HL-60 (cell line): ENCODE data around the gene KRT12.

Experiments used
- DNase-seq, 2 experiments: peaks; one replicate each; pipeline ENCODE4 v3.0.0-alpha.2; 2010 to 2020; ENCODE audit warnings: low read depth in 1 of 2, low spot score in 1 of 2
- H3K27ac ChIP-seq: fragments of 250-450 bp; sonication (Bioruptor Pico); replicated peaks from 2 replicates; pipeline ENCODE4 v1.5.1; 2020; ENCODE audit warnings: mild to moderate bottlenecking, moderate library complexity
- H3K27me3 ChIP-seq: fragments of 250-450 bp; sonication (Bioruptor Pico); 2 replicates; pipeline ENCODE4 v1.5.1; 2021; ENCODE audit warnings: mild to moderate bottlenecking, moderate library complexity; ENCODE audit not compliant: insufficient read depth, poor library complexity, severe bottlenecking
- H3K4me3 ChIP-seq: replicated peaks from 2 replicates; pipeline ENCODE4 v1.5.1; 2011; ENCODE audit warnings: mild to moderate bottlenecking, control low read depth, low read length; ENCODE audit not compliant: insufficient read depth
- CTCF ChIP-seq: IDR thresholded peaks from one replicate; pipeline ENCODE4 v1.5.1; 2011; ENCODE audit warnings: low read length, control low read depth, inconsistent platforms; ENCODE audit not compliant: insufficient read depth
- GABPA ChIP-seq: IDR thresholded peaks from 2 replicates; pipeline ENCODE4 v1.6.1; 2012; ENCODE audit warnings: low read depth
- POLR2AphosphoS5 ChIP-seq: IDR thresholded peaks from 2 replicates; pipeline ENCODE4 v1.6.1; 2012; ENCODE audit warnings: low read depth
- REST ChIP-seq: IDR thresholded peaks from 2 replicates; pipeline ENCODE4 v1.6.1; 2012; ENCODE audit warnings: low read depth; ENCODE audit not compliant: insufficient replicate concordance
- SPI1 ChIP-seq: IDR thresholded peaks from 2 replicates; pipeline ENCODE4 v1.6.1; 2012; ENCODE audit warnings: low read depth, mild to moderate bottlenecking, borderline replicate concordance

The KRT12 gene

GRCh38 chr17:40872416-40872815 is 5.4 kb upstream of the KRT12 start:
- H3K4me3 ChIP-seq, result no peak overlapping the region
- DNase-seq, result no peak
- H3K27ac ChIP-seq, result no peak overlapping the region
- TF ChIP-seq CTCF, result no peak
- no peak for TF ChIP-seq POLR2AphosphoS5
- TF ChIP-seq SPI1, result no peak
- no peak for TF ChIP-seq REST
- TF ChIP-seq GABPA, result no peak
- H3K27me3 ChIP-seq, result peaks cover 17% of the 10 kb centered on the region

- Histone ChIP-seq H3K27me3 (peaks cover 17% of the 10 kb centered on the region), H3K4me3 (no peak overlapping the region), H3K27ac (no peak overlapping the region)
- TF ChIP-seq SPI1 (no peak), REST (no peak), POLR2AphosphoS5 (no peak), GABPA (no peak), CTCF (no peak)
- DNase-seq, result no peak
Observed at GRCh38 chr17:40871316-40871715, 4.3 kb upstream of the KRT12 start.

GRCh38 chr17:40870136-40870535 is 3.1 kb upstream of the KRT12 start:
- no peak for TF ChIP-seq REST
- TF ChIP-seq GABPA, result no peak
- no peak for TF ChIP-seq CTCF
- no peak for TF ChIP-seq SPI1
- TF ChIP-seq POLR2AphosphoS5, result no peak
- DNase-seq, result no peak

More at GRCh38 chr17:40870136-40870535, 3.1 kb upstream of the KRT12 start:
- no peak overlapping the region for H3K4me3 ChIP-seq
- H3K27me3 ChIP-seq, result peaks cover 17% of the 10 kb centered on the region
- H3K27ac ChIP-seq, result no peak overlapping the region
